Activated CD8-positive, alpha-beta memory T cell treated with anti-CD3 and anti-CD28 coated beads for 1 hour (primary cell): ENCODE results near the gene WDR46.
A peak's percentile ranks its signal among the peaks of the same experiment; 100 is the strongest.
"Not testable (repeated sequence)": the region's sequence is repeated elsewhere in the genome, so short reads cannot be mapped to it uniquely, and the experiment has no call there.

Experiments
- DNase-seq, 2 donors: peaks; one replicate each; pipeline ENCODE4 v3.0.0-alpha.2; 2020; ENCODE audit warnings: low read depth in 1 of 2; ENCODE audit errors: extremely low read depth in 1 of 2

WDR46 gene

GRCh38 chr6:33271468-33272274 is 17.4 kb downstream of the WDR46 start, which contains the start of the genes RPS18 and VPS52:
TSS of gene RPS18 (plus strand) at chr6:33272075. CDS start at chr6:33272120, 45 bp downstream.
TSS of gene VPS52 (minus strand) at chr6:33271876. CDS start at chr6:33271675, 201 bp downstream.
- DNase-seq = peak; percentile 71 to 89

GRCh38 chr6:33271117-33271467 is 17.9 kb downstream of the WDR46 start:
- DNase-seq = no peak

DNA sequence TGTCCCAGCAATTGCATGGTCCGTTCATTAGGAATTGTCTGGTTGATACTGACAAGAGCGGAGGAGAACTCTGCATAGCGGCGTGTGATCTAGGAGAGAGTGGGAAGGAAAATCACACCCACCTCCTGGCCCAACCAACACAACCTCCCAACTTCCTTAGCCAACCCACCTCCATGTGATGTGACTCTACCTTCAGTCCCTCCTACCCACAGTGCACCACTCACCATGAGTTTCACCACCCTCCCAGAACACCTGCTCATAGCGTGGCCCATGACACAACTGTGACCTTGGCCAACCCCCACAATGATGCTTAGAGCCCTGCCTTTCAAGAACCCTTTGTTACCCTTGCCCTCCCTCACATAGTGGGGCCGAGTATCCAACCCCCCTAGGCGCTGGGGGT is 25.0 kb downstream of the WDR46 start:
- no peak for DNase-seq

GRCh38 chr6:33262490-33262889 is 26.5 kb downstream of the WDR46 start:
- not testable (repeated sequence) for DNase-seq

DNA sequence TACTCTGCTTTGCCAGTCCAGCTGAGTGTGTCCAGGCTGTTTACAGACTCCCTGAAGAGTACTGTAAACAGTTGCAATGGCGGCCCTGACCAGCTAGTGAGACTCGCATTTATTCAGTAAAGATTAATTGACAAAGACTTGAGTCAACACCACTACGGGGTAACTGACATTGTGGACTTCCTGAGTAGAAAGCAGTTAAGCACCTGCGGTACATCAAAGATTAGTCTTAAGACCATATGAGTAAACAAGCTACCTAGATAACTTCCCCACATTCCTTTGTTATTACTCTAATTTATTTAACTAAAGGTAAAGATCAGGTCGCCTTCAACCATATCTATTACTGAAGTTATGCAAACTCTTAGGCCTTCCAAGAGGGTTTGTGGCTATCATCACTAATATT is 30.0 kb downstream of the WDR46 start:
- DNase-seq = no peak

DNA sequence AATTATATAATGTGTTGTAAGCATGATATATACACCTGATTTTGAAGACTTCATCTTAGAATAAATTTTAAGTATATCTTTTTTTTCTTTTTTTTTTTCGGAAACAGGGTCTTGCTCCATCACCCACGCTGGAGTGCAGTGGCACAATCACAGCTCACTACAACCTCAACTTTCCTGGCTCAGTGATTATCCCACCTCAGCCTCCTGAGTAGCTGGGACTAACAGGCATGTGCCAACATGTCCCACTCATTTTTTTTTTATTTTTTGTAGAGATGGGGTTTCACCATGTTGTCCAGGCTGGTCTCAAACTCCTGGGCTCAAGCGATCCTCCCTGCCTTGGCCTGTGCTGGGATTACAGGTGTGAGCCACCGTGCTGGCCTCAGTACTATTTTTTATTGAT is 34.4 kb downstream of the WDR46 start:
- no peak for DNase-seq

- no peak for DNase-seq
These were observed 36.3 kb downstream of the WDR46 start for GRCh38 chr6:33252759-33253158.

DNA sequence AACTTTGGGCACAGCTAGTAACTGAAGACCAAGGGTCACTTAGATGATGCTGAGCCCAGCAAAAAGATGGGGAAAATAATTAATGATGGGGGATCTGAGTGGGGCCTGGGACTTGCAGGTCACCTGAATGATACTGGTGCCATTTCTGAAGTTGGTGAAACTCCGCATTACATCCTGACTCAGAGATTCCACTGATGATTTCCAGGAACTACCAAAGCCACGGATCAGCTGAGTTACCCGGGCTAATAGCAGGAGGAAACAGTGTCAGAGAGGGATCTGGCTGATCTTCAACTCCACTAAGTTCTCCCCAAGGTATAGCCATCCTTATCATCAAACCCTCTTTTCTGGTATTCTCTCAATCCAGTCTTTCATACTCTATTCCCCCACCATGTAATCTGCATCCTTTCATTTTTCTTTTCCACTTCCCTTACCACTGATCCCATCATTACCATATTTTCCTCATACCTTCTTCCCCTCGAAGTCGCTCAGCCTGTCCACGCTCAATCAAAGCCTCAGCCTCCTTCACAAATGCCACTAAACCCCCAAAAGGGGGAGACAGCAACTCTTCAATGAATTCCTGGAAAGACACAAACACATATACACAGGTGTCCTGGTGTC is 37.5 kb downstream of the WDR46 start:
- DNase-seq = no peak

GRCh38 chr6:33250731-33251130 is 38.3 kb downstream of the WDR46 start:
- no peak for DNase-seq

- DNase-seq = no peak
These were observed 39.1 kb downstream of the WDR46 start for GRCh38 chr6:33249732-33250630.

DNA sequence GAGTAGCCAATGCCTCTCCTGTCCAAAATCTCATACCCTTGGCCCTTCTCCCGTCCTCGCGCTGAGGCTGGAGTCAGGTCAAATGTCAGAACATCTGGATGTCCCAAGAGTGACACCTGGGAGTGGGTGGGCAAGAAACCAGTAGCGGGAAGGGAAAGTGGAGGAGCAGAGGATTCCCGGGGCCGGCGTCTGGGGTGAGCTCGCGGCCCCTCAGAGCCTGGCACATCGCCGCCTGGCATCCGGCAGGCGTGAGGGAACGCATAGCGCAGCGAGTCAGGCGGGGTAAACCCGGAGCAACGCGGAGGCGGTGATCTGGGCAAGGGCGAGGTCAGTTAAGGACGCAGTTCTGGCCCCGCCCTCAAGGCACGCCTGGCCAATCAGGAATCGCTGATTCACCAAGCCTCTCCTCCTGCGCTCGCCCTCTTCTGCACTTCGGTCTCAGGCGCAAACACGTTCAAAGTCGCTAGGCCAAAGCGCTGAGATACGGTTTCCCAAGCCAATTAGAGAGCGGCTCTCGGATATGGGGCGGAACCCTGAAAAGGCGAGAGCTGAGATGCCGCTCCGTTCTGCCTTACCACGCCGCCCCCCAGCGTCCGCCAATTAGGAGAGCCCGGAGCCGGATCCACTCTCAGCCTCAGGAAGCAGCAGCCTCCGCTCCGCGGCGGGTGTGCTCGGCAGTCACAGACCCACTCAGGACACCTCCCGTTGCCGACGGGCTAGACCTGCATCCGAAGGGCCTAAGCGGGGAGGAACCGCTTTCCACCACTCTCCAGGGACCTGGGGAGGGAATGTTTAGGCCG is 39.9 kb downstream of the WDR46 start:
- peak; percentile 87 to 92 for DNase-seq

DNA sequence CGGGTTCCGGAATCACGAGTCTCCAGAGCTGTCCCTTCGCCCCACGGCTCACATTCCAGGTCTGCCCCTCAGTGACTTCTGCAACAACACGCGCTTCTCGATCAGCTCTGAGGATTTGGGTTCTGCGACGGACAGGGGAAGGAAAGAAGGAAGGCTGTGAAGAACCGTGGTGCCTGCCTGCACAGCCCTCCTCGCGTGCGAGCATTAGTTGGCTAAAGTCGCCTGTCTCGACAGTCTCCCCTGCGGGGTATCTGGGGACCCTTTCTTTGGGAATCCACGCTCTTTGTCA is 40.5 kb downstream of the WDR46 start:
- DNase-seq = no peak

- peak; percentile 83 to 86 for DNase-seq
These were observed 40.9 kb downstream of the WDR46 start for GRCh38 chr6:33247977-33248642.

DNA sequence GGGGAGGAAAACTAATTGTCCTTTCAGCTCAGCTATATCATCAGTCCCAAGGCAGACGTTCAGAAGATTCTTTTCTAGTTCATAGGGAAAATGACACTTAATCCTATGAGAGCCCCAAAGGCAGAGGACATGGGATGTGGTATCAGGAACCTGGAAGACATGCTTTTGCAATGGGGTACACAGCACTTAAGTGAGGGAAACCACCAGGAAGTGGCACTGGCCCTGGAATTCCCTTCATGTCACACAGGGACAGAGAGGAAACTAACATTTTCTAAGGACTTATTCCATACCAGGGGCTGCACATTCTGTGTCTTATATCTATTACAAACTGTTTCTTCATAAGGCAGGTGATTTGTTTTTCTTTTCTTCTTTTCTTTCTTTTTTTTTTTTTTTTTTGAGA is 45.6 kb downstream of the WDR46 start:
- DNase-seq = no peak

DNA sequence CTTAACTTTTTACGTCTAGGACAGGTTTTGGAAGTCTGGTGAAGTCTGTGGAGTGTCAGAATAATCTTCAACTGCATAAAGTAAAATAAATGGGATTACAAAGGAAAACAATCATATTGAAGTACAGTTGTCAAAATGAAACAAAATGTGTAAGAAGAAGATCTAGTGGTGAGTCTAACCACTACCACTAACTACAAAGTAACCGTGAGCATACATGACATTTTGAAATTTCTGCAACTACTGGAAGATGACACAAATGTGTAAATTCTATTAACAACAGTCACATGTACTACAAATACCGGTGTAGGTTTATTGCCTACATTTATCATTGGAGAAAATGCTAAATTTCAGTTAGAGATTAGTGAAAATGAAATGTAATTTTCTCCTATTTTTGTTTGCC is 47.1 kb downstream of the WDR46 start:
- no peak for DNase-seq

- DNase-seq = no peak
These were observed 51.3 kb downstream of the WDR46 start for GRCh38 chr6:33237741-33238140.

DNA sequence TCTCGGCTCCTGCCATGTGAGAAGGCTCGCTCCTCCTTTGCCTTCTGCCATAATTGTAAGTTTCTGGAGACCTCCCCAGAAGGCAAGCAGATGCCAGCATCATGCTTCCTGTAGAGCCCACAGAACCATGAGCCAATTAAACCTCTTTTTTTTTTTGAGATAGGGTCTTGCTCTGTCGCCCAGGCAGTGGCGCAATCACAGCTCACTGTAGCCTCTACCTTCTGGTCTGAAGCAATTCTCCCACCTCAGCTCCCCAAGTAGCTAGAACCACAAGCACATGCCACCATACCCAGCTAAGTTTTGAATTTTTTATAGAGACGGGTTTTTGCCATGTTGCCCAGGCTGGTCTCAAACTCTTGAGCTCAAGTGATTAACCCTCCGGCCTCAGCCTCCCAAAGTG is 52.2 kb downstream of the WDR46 start:
- DNase-seq = no peak

DNA sequence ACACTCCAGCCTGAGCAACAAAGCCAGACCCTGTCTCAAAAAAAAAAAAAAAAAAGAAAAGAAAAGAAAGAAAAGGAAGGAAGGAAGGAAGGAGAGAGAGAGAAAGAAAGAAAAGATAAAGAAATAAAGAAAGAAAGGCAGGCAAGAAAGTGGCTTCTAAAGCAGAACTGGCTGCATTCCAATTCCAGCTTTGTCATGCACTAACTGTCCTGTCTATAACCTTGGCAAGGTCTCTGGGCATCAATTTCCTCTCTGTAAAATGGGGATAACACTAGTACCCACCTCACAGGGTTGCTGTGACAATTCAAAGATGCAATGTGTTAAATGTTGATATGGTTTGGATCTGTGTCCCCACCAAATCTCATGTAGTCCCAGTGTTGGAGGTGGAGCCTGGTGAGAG is 52.7 kb downstream of the WDR46 start:
- no peak for DNase-seq

DNA sequence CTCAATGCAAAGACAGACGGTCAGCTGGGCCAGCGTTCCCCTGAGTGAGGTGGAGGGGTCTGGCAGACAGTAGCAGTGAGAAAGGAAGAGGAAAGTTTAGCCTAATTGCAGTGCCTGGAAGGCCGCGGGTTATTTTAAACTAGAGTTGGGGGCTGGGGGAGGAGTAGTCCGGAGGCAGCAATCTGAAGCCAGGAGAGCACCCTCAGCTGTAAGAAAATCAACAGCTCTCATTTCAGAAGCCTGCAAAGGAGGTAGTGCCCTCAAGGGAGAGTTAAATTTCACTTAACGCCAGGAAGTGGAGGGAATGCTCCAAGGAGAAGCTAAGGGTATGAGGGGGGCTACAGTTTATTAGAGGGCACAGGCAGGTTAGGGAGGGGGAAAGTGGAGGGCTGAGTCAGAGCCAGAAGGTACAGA is 53.8 kb downstream of the WDR46 start:
- DNase-seq = no peak
